HepG2 (cell line): ENCODE results near the gene NSF. TPM values are rescaled to one million over a fixed set of nuclear protein-coding genes. Genes with fewer than 3 reads are reported as not detected.

Source experiments
- ATAC-seq: fragments of 200-7000 bp; cut with Tn5 transposase; 3 replicates; pipeline ENCODE4 v1.9.1; 2020; ENCODE audit warnings: mild to moderate bottlenecking, moderate library complexity
- BruUV-seq: library from RNA; stranded (reverse); fragments of 400-500 nt; replicated peaks from 2 replicates; lab custom pipeline; 2021; lab: Mats Ljungman, UMichigan
- CTCF ChIA-PET: fragments of 300-600 bp; formaldehyde crosslinking; extraction: SDS; loops from one replicate; lab custom pipeline; 2021; ENCODE audit warnings: low total read pairs, inconsistent platforms, low intra/inter-chr PET ratio; lab: Yijun Ruan, JAX
- POLR2A ChIA-PET: fragments of 350-600 bp; sonication (Branson Sonifier 250); formaldehyde crosslinking; loops from one replicate; lab custom pipeline; 2020; ENCODE audit warnings: antibody characterized with exemption, inconsistent platforms; lab: Yijun Ruan, JAX
- DNase-seq: peaks from one replicate; pipeline ENCODE4 v3.0.0-alpha.2; 2015; ENCODE audit warnings: low spot score
- FAIRE-seq: peaks from 3 replicates; lab custom pipeline; 2011; peaks lifted over from hg19 to GRCh38; lab: Jason Lieb, UNC
- H2AFZ ChIP-seq: one replicate; pipeline ENCODE4 v1.6.1; 2011; ENCODE audit warnings: low read length, inconsistent platforms
- H3K27ac ChIP-seq: fragments of 300-600 bp; 3 replicates; pipeline ENCODE4 v1.8.0; 2011; ENCODE audit warnings: mixed run types, mild to moderate bottlenecking, mixed read lengths, low read length, inconsistent platforms; ENCODE audit not compliant: insufficient read depth; ENCODE audit errors: extremely low read length
- H3K27me3 ChIP-seq, 2 experiments: fragments of 200-600 bp in 1 of 2; 2 replicates in 1 of 2; 3 replicates in 1 of 2; pipeline versions ENCODE4 v1.6.0 to v1.8.0; 2011; ENCODE audit warnings: low read length in 2 of 2, mild to moderate bottlenecking in 2 of 2, moderate library complexity in 2 of 2, inconsistent platforms in 1 of 2; ENCODE audit not compliant: insufficient read depth in 2 of 2, control insufficient read depth in 1 of 2
- H3K36me3 ChIP-seq, 2 experiments: fragments of 200-600 bp in 1 of 2; replicated peaks in 1 of 2; 2 replicates in 1 of 2; 3 replicates in 1 of 2; pipeline versions ENCODE4 v1.5.1 to v1.8.0; 2011; ENCODE audit warnings: low read length in 2 of 2, inconsistent platforms in 1 of 2; ENCODE audit not compliant: insufficient read depth in 2 of 2, control insufficient read depth in 1 of 2
- H3K4me1 ChIP-seq: 2 replicates; pipeline ENCODE4 v1.5.1; 2012; ENCODE audit warnings: low read length, inconsistent platforms; ENCODE audit not compliant: insufficient read depth
- H3K4me2 ChIP-seq: 2 replicates; pipeline ENCODE4 v1.6.0; 2011; ENCODE audit warnings: low read depth, low read length, inconsistent platforms
- H3K4me3 ChIP-seq, 3 experiments: fragments of 200-600 bp in 1 of 3; sonication (generic), shearing (Covaris generic) in 1 of 3; replicated peaks in 1 of 3; 2 replicates each; pipeline ENCODE4 v1.5.1; 2011 to 2016; ENCODE audit warnings: low read length in 3 of 3, inconsistent platforms in 2 of 3, low read depth in 2 of 3, mild to moderate bottlenecking in 2 of 3, control low read depth in 1 of 3, mixed read lengths in 1 of 3; ENCODE audit not compliant: insufficient read depth in 1 of 3
- H3K79me2 ChIP-seq: one replicate; pipeline ENCODE4 v1.6.1; 2011; ENCODE audit warnings: low read length, inconsistent platforms; ENCODE audit not compliant: insufficient read depth
- H3K9ac ChIP-seq: 2 replicates; pipeline ENCODE4 v1.6.0; 2011; ENCODE audit warnings: mild to moderate bottlenecking, low read depth, low read length, inconsistent platforms; ENCODE audit not compliant: insufficient read depth
- H3K9me3 ChIP-seq: 2 replicates; pipeline ENCODE4 v1.5.1; 2012; ENCODE audit warnings: mild to moderate bottlenecking, low read length
- H4K20me1 ChIP-seq: 2 replicates; pipeline ENCODE4 v1.6.0; 2011; ENCODE audit warnings: inconsistent platforms, mild to moderate bottlenecking, low read length, moderate library complexity; ENCODE audit not compliant: insufficient read depth
- ATF7-NPFF ChIP-seq: sonication (generic); formaldehyde crosslinking; IDR thresholded peaks from 2 replicates; pipeline ENCODE4 v1.8.1; 2023; ENCODE audit warnings: mild to moderate bottlenecking, low read depth, missing genetic modification reagents, moderate library complexity
- CCDC6 ChIP-seq: sonication (generic); formaldehyde crosslinking; IDR thresholded peaks from 2 replicates; pipeline ENCODE4 v1.8.1; 2022; ENCODE audit warnings: mild to moderate bottlenecking, missing genetic modification reagents, moderate library complexity
- GTF3A ChIP-seq: sonication (generic); formaldehyde crosslinking; conservative IDR thresholded peaks from 2 replicates; pipeline ENCODE4 v1.4.0; 2020; ENCODE audit warnings: mild to moderate bottlenecking, missing genetic modification reagents
- HOXA3 ChIP-seq: sonication (generic); formaldehyde crosslinking; IDR thresholded peaks from 2 replicates; pipeline ENCODE4 v1.5.0; 2020; ENCODE audit warnings: missing genetic modification reagents
- SCMH1 ChIP-seq: sonication (generic); formaldehyde crosslinking; IDR thresholded peaks from 2 replicates; pipeline ENCODE4 v1.9.0; 2021; ENCODE audit warnings: missing genetic modification reagents, mild to moderate bottlenecking, borderline replicate concordance
- SMYD3 ChIP-seq: sonication (generic); formaldehyde crosslinking; IDR thresholded peaks from 2 replicates; pipeline ENCODE4 v1.8.1; 2023; ENCODE audit warnings: mild to moderate bottlenecking, missing genetic modification reagents
- TEAD2 ChIP-seq: sonication (generic); formaldehyde crosslinking; IDR thresholded peaks from 2 replicates; pipeline ENCODE4 v1.9.0; 2021; ENCODE audit warnings: missing genetic modification reagents
- TFDP1 ChIP-seq: IDR thresholded peaks from 2 replicates; pipeline ENCODE4 v1.6.1; 2016; ENCODE audit warnings: missing compliant biosample characterization, missing genetic modification reagents, borderline replicate concordance
- ZNF318 ChIP-seq: sonication (generic); formaldehyde crosslinking; IDR thresholded peaks from 2 replicates; pipeline ENCODE4 v1.4.0; 2020; ENCODE audit warnings: mild to moderate bottlenecking, missing genetic modification reagents
- ZNF883 ChIP-seq: sonication (generic); formaldehyde crosslinking; IDR thresholded peaks from 2 replicates; pipeline ENCODE4 v1.5.1; 2020; ENCODE audit warnings: mild to moderate bottlenecking, missing genetic modification reagents; ENCODE audit errors: not compliant biosample characterization
- WGBS: methylation state at CpG from one replicate; pipeline ENCODE4 v1.1.6; 2017; ENCODE audit warnings: low lambda C conversion rate; 5-methylcytosine and 5-hydroxymethylcytosine counted together
- in situ Hi-C: cut with HindIII; loops from 2 replicates; pipeline ENCODE4 v1.10.0; 2017; ENCODE audit warnings: low pct_unique_long_range_greater_than_20kb; ENCODE audit not compliant: extremely low pct_ligation_motif_present
- intact Hi-C: fragments of 100-400 bp; cut with micrococcal nuclease; formaldehyde crosslinking; loops from one replicate; pipeline ENCODE4 v1.10.0; 2022; ENCODE audit not compliant: unreplicated experiment
- polyA plus RNA-seq, 8 experiments: library from polyadenylated mRNA; depleted of rRNA in 3 of 8; stranded (reverse) in 7 of 8; unstranded in 1 of 8; fragments of >200 nt; fragmentation: Illumina TruSeq in 4 of 8; extraction: Trizol in 4 of 8; gene quantifications; 2 replicates each; pipeline versions ENCODE4 v1.2.1 to v1.2.3, GENCODE V29; 2011 to 2016; ENCODE audit warnings: low read depth in 4 of 8, missing spikeins in 1 of 8, mixed read lengths in 1 of 8; ENCODE audit not compliant: insufficient read depth in 1 of 8
- total RNA-seq, 5 experiments: library from RNA; depleted of rRNA; stranded (reverse); fragments of >200 nt; fragmentation: Illumina TruSeq; extraction: Trizol; gene quantifications; 2 replicates each; pipeline ENCODE4 v1.2.3, GENCODE V29; 2016; ENCODE audit warnings: low read depth in 1 of 5
- TF ChIP-seq, protein P1 (sequence below): sonication (generic); formaldehyde crosslinking; IDR thresholded peaks from 2 replicates; pipeline ENCODE4 v1.8.1; 2023; ENCODE audit warnings: mild to moderate bottlenecking, missing genetic modification reagents

NSF gene
- total and polyA plus RNA-seq, 2 of the 13 experiments (the other 11 are each of a cell fraction or from before 2014, with no cell fraction given): 21.9 to 37.8 TPM

GRCh38 chr17:46770818-46771560 lies 180.5 kb downstream of the NSF start:
- H3K27ac ChIP-seq: peak overlapping the region; percentile 91
- peaks cover 55% of the 10 kb centered on the region for H3K4me1 ChIP-seq
- no peaks in the 10 kb centered on the region for H3K27me3 ChIP-seq
- ATAC-seq (peak; percentile 78), DNase-seq (peak; percentile 50), FAIRE-seq (no peak)
- CTCF ChIA-PET: interaction anchor here (1.0 kb wide), 1 partner anchor 11 kb away, joined by 3 read pairs; no protein-coding TSS in a partner anchor
- H3K79me2 ChIP-seq: no peaks in the 10 kb centered on the region
- H3K4me3 ChIP-seq: peak overlapping the region; percentile 36 to 77 (median 71)
- H3K9me3 ChIP-seq: no peaks in the 10 kb centered on the region
- H3K36me3 ChIP-seq: no peaks in the 10 kb centered on the region
- H4K20me1 ChIP-seq: no peaks in the 10 kb centered on the region
- TSS peak; percentile 71 for BruUV-seq
- WGBS: under 1% methylated on average over 27 of the region's 73 CpGs
- H3K4me2 ChIP-seq: peak overlapping the region; percentile 86
- in situ Hi-C loops: no loop called here
- H3K9ac ChIP-seq: peak overlapping the region; percentile 71
- POLR2A ChIA-PET: interaction anchor here (0.6 to 1.7 kb wide), 3 partner anchors 13 to 669 kb away, joined by 3 to 12 read pairs (median 3); no protein-coding TSS in a partner anchor
- no peak overlapping the region for H2AFZ ChIP-seq
- intact Hi-C loops: no loop called here
- TF ChIP-seq CCDC6 (no peak), ZNF318 (CRISPR knock-in tag) (peak; percentile 19; the same call in 1 of the 2 replicates), ATF7-NPFF (CRISPR knock-in tag) (peak; percentile 56; the same call in 1 of the 2 replicates), SCMH1 (CRISPR knock-in tag) (no peak), ZNF883 (peak; percentile 68), GTF3A (CRISPR knock-in tag) (0 out of 2 replicates have a peak, but pooled peaks have one; percentile 71), TFDP1 (CRISPR knock-in tag) (peak; percentile 70; the same call in 1 of the 2 replicates), HOXA3 (CRISPR knock-in tag) (peak; percentile 69; the same call in 1 of the 2 replicates), TEAD2 (CRISPR knock-in tag) (peak; percentile 48; the same call in 1 of the 2 replicates), SMYD3 (CRISPR knock-in tag) (no peak)
- TF ChIP-seq, protein P1, sequence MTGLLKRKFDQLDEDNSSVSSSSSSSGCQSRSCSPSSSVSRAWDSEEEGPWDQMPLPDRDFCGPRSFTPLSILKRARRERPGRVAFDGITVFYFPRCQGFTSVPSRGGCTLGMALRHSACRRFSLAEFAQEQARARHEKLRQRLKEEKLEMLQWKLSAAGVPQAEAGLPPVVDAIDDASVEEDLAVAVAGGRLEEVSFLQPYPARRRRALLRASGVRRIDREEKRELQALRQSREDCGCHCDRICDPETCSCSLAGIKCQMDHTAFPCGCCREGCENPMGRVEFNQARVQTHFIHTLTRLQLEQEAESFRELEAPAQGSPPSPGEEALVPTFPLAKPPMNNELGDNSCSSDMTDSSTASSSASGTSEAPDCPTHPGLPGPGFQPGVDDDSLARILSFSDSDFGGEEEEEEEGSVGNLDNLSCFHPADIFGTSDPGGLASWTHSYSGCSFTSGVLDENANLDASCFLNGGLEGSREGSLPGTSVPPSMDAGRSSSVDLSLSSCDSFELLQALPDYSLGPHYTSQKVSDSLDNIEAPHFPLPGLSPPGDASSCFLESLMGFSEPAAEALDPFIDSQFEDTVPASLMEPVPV (CRISPR knock-in tag): peak; percentile 89; the same call in 1 of the 2 replicates
